ENCODE results near the gene CDC37.
"Not testable (repeated sequence)": the region's sequence is repeated elsewhere in the genome, so short reads cannot be mapped to it uniquely, and the experiment has no call there.

The CDC37 gene

GRCh38 chr19:10380313-10381102 lies 22.8 kb downstream of the CDC37 start, which contains the start of gene TYK2:
Gene TYK2 (minus strand): TSS chr19:10380572. CDS start chr19:10378406, 2,166 bp downstream.
- Histone ChIP-seq H3K27me3 (ENCODE audit: control insufficient read depth, insufficient read depth, low read length) (no peaks in the 10 kb centered on the region), H3K9ac (peak within 1 kb of the TSS; percentile 50)
- TF ChIP-seq CTCF (IDR thresholded peaks at IDR 0.05), result no peak

GRCh38 chr19:10379880-10380312 lies 23.4 kb downstream of the CDC37 start:
- Histone ChIP-seq H3K4me3 (ENCODE audit: low read depth, low read length) (peak overlapping the region; percentile 95), H3K79me2 (peaks cover 7% of the 10 kb centered on the region), H3K27ac (peak overlapping the region; percentile 25), H3K36me3 (ENCODE audit: control insufficient read depth, insufficient read depth, low read length) (no peaks in the 10 kb centered on the region), H3K4me1 (peaks cover 7% of the 10 kb centered on the region), H3K9ac (peak overlapping the region; percentile 50), H3K9me3 (ENCODE audit: control insufficient read depth, low read length) (no peaks in the 10 kb centered on the region), H3K4me2 (ENCODE audit: low read length) (peak overlapping the region; percentile 97), H2AFZ (peak overlapping the region; percentile 99), H3K27me3 (ENCODE audit: control insufficient read depth, insufficient read depth, low read length) (no peaks in the 10 kb centered on the region)
- TF ChIP-seq CTCF (IDR thresholded peaks at IDR 0.05), result no peak

More at GRCh38 chr19:10380313-10381102, 22.8 kb downstream of the CDC37 start, which contains the start of gene TYK2:
- no peaks in the 10 kb centered on the region for H3K9me3 ChIP-seq (ENCODE audit: control insufficient read depth, low read length)
- peaks cover 7% of the 10 kb centered on the region for H3K79me2 ChIP-seq
- no peaks in the 10 kb centered on the region for H3K36me3 ChIP-seq (ENCODE audit: control insufficient read depth, insufficient read depth, low read length)
- peaks cover 7% of the 10 kb centered on the region for H3K4me1 ChIP-seq
- H3K27ac ChIP-seq, result peak within 1 kb of the TSS; percentile 34
- H2AFZ ChIP-seq, result peak within 1 kb of the TSS; percentile 99
- peak within 1 kb of the TSS; percentile 97 for H3K4me2 ChIP-seq (ENCODE audit: low read length)
- H3K4me3 ChIP-seq (ENCODE audit: low read depth, low read length), result peak within 1 kb of the TSS; percentile 95

GRCh38 chr19:10378124-10378523 lies 25.2 kb downstream of the CDC37 start:
- no peak for TF ChIP-seq CTCF (IDR thresholded peaks at IDR 0.05)
- no peaks in the 10 kb centered on the region for H3K27me3 ChIP-seq (ENCODE audit: control insufficient read depth, insufficient read depth, low read length)
- no peak overlapping the region for H3K9ac ChIP-seq
- H3K4me3 ChIP-seq (ENCODE audit: low read depth, low read length), result no peak overlapping the region
- H3K4me2 ChIP-seq (ENCODE audit: low read length), result no peak overlapping the region
- H3K9me3 ChIP-seq (ENCODE audit: control insufficient read depth, low read length), result no peaks in the 10 kb centered on the region
- H3K79me2 ChIP-seq, result peaks cover 7% of the 10 kb centered on the region
- H3K36me3 ChIP-seq (ENCODE audit: control insufficient read depth, insufficient read depth, low read length), result no peaks in the 10 kb centered on the region
- no peak overlapping the region for H3K27ac ChIP-seq
- peaks cover 7% of the 10 kb centered on the region for H3K4me1 ChIP-seq
- no peak overlapping the region for H2AFZ ChIP-seq

- not testable (repeated sequence) for H3K79me2 ChIP-seq; H2AFZ ChIP-seq; H3K4me3 ChIP-seq (ENCODE audit: low read depth, low read length); H3K4me2 ChIP-seq (ENCODE audit: low read length); H3K36me3 ChIP-seq (ENCODE audit: control insufficient read depth, insufficient read depth, low read length); H3K9me3 ChIP-seq (ENCODE audit: control insufficient read depth, low read length); H3K27ac ChIP-seq; H3K9ac ChIP-seq; H3K4me1 ChIP-seq; H3K27me3 ChIP-seq (ENCODE audit: control insufficient read depth, insufficient read depth, low read length)
Measured at GRCh38 chr19:10377140-10377640, 26.2 kb downstream of the CDC37 start.

- Histone ChIP-seq H3K27ac (no peak overlapping the region), H3K4me2 (ENCODE audit: low read length) (no peak overlapping the region), H3K79me2 (peaks cover 5% of the 10 kb centered on the region), H2AFZ (no peak overlapping the region), H3K4me1 (peaks cover 5% of the 10 kb centered on the region), H3K27me3 (ENCODE audit: control insufficient read depth, insufficient read depth, low read length) (no peaks in the 10 kb centered on the region), H3K9ac (no peak overlapping the region), H3K36me3 (ENCODE audit: control insufficient read depth, insufficient read depth, low read length) (no peaks in the 10 kb centered on the region), H3K4me3 (ENCODE audit: low read depth, low read length) (no peak overlapping the region), H3K9me3 (ENCODE audit: control insufficient read depth, low read length) (no peaks in the 10 kb centered on the region)
- TF ChIP-seq CTCF (IDR thresholded peaks at IDR 0.05), result no peak
Measured at GRCh38 chr19:10374931-10375330, 28.4 kb downstream of the CDC37 start.
